ENCODE data around the gene KRTAP4-4. TPM values are rescaled to one million over a fixed set of nuclear protein-coding genes. Genes with fewer than 3 reads are reported as not detected.

Gene KRTAP4-4
- total and polyA plus RNA-seq, 8 donors: not detected

- TF ChIP-seq CTCF (IDR thresholded peaks at IDR 0.05): no peak
- TF ChIP-seq POLR2AphosphoS5 (IDR thresholded peaks at IDR 0.05): no peak
- no peak for TF ChIP-seq POLR2A (IDR thresholded peaks at IDR 0.05)
- no peak for TF ChIP-seq EP300 (IDR thresholded peaks at IDR 0.05)
- no peak for DNase-seq
- WGBS, 5 donors: 67 to 96% (median 84%) methylated on average over 2 of the region's 2 CpGs
Measured at GRCh38 chr17:41186872-41187271, 26.3 kb upstream of the KRTAP4-4 start.

GRCh38 chr17:41185001-41185400 lies 24.5 kb upstream of the KRTAP4-4 start:
- Histone ChIP-seq H3K9me3 (no peaks in the 10 kb centered on the region), H3K27ac (no peak overlapping the region), H3K27me3 (peaks cover 0 to 20% (median 12%) of the 10 kb centered on the region in 3 donors), H3K36me3 (no peaks in the 10 kb centered on the region), H3K4me1 (no peaks in the 10 kb centered on the region), H3K4me3 (no peak overlapping the region)
- intact Hi-C loops (cut with DNase I; ENCODE audit: low total_unique reads): no loop called here
- WGBS, 5 donors: 39 to 58% (median 50%) methylated on average over 1 of the region's 1 CpG
- DNase-seq: no peak
- TF ChIP-seq POLR2A (IDR thresholded peaks at IDR 0.05) (no peak), EP300 (IDR thresholded peaks at IDR 0.05) (no peak), POLR2AphosphoS5 (IDR thresholded peaks at IDR 0.05) (no peak), CTCF (IDR thresholded peaks at IDR 0.05) (no peak)

More at GRCh38 chr17:41186872-41187271, 26.3 kb upstream of the KRTAP4-4 start:
- intact Hi-C loops (cut with DNase I; ENCODE audit: low total_unique reads): no loop called here
- Histone ChIP-seq H3K27me3 (peaks cover 0 to 25% (median 17%) of the 10 kb centered on the region in 3 donors), H3K27ac (no peak overlapping the region), H3K9me3 (no peaks in the 10 kb centered on the region), H3K4me3 (no peak overlapping the region), H3K36me3 (no peaks in the 10 kb centered on the region), H3K4me1 (no peaks in the 10 kb centered on the region)

- Histone ChIP-seq H3K36me3 (no peaks in the 10 kb centered on the region), H3K9me3 (no peaks in the 10 kb centered on the region), H3K27ac (no peak within 1 kb of the TSS), H3K4me3 (no peak within 1 kb of the TSS), H3K4me1 (no peaks in the 10 kb centered on the region), H3K27me3 (peaks cover 0 to 16% (median 9%) of the 10 kb centered on the region in 3 donors)
- 47 to 64% (median 62%) methylated on average over 6 to 9 of the region's 9 CpGs for WGBS, 5 donors
- no peak for DNase-seq
- TF ChIP-seq POLR2A (IDR thresholded peaks at IDR 0.05) (no peak), CTCF (IDR thresholded peaks at IDR 0.05) (no peak), EP300 (IDR thresholded peaks at IDR 0.05) (no peak), POLR2AphosphoS5 (IDR thresholded peaks at IDR 0.05) (no peak)
- intact Hi-C loops (cut with DNase I; ENCODE audit: low total_unique reads): no loop called here
Measured at GRCh38 chr17:41184480-41184961, 24.0 kb upstream of the KRTAP4-4 start, which contains the start of gene KRTAP4-1. TSS of gene KRTAP4-1 (minus strand) at chr17:41184911. CDS start at chr17:41184854, 57 bp downstream.

- intact Hi-C loops (cut with DNase I; ENCODE audit: low total_unique reads): no loop called here
- WGBS, 5 donors: 83 to 94% (median 89%) methylated on average over 1 of the region's 1 CpG
- TF ChIP-seq EP300 (IDR thresholded peaks at IDR 0.05) (no peak), CTCF (IDR thresholded peaks at IDR 0.05) (no peak), POLR2A (IDR thresholded peaks at IDR 0.05) (no peak), POLR2AphosphoS5 (IDR thresholded peaks at IDR 0.05) (no peak)
Measured at GRCh38 chr17:41178843-41179616, 18.5 kb upstream of the KRTAP4-4 start.

More at GRCh38 chr17:41178843-41179616, 18.5 kb upstream of the KRTAP4-4 start:
- no peak overlapping the region for H3K27ac ChIP-seq
- H3K27me3 ChIP-seq: peaks cover 0 to 12% (median 0%) of the 10 kb centered on the region in 3 donors
- H3K36me3 ChIP-seq: no peaks in the 10 kb centered on the region
- DNase-seq: no peak
- H3K4me3 ChIP-seq: no peak overlapping the region
- H3K9me3 ChIP-seq: no peaks in the 10 kb centered on the region
- no peaks in the 10 kb centered on the region for H3K4me1 ChIP-seq

Measured in stomach (tissue), 9 donors.